GM18520 (cell line): Measurements from ENCODE around the gene CNIH2.
"Not testable (repeated sequence)": the region's sequence is repeated elsewhere in the genome, so short reads cannot be mapped to it uniquely, and the experiment has no call there.

Experiments
- ATAC-seq: cut with Tn5 transposase; IDR thresholded peaks from one replicate; pipeline ENCODE4 v1.9.1; 2021; ENCODE audit not compliant: unreplicated experiment

CNIH2 gene

GRCh38 chr11:66277471-66278362 is at the start of gene CNIH2:
Gene CNIH2 (plus strand): TSS chr11:66278175. CDS start chr11:66278457, 282 bp downstream.
- ATAC-seq, result no peak

GRCh38 chr11:66228521-66228920 is 49.5 kb upstream of the CNIH2 start:
- ATAC-seq, result no peak

GRCh38 chr11:66230156-66230555 is 47.8 kb upstream of the CNIH2 start:
- no peak for ATAC-seq

GRCh38 chr11:66230978-66231377 is 47.0 kb upstream of the CNIH2 start:
- no peak for ATAC-seq

GRCh38 chr11:66231561-66231960 is 46.4 kb upstream of the CNIH2 start:
- no peak for ATAC-seq

GRCh38 chr11:66232769-66233168 is 45.2 kb upstream of the CNIH2 start:
- no peak for ATAC-seq

GRCh38 chr11:66233301-66233700 is 44.7 kb upstream of the CNIH2 start:
- no peak for ATAC-seq

- no peak for ATAC-seq
These were observed 42.8 kb upstream of the CNIH2 start for GRCh38 chr11:66235141-66235540.

GRCh38 chr11:66237867-66238266 is 40.1 kb upstream of the CNIH2 start:
- no peak for ATAC-seq

GRCh38 chr11:66238786-66239413 is 39.1 kb upstream of the CNIH2 start:
- no peak for ATAC-seq

GRCh38 chr11:66239511-66239910 is 38.5 kb upstream of the CNIH2 start:
- no peak for ATAC-seq

GRCh38 chr11:66239998-66240780 is 37.8 kb upstream of the CNIH2 start:
- ATAC-seq, result no peak

- ATAC-seq, result no peak
These were observed 37.2 kb upstream of the CNIH2 start for GRCh38 chr11:66240781-66241136.

- ATAC-seq, result no peak
These were observed 35.7 kb upstream of the CNIH2 start for GRCh38 chr11:66242095-66242765.

- no peak for ATAC-seq
These were observed 34.0 kb upstream of the CNIH2 start for GRCh38 chr11:66243782-66244535.

GRCh38 chr11:66247295-66247694 is 30.7 kb upstream of the CNIH2 start:
- no peak for ATAC-seq

GRCh38 chr11:66247801-66248200 is 30.2 kb upstream of the CNIH2 start:
- ATAC-seq, result no peak

- ATAC-seq, result no peak
These were observed 29.1 kb upstream of the CNIH2 start for GRCh38 chr11:66248903-66249302.

- no peak for ATAC-seq
These were observed 26.2 kb upstream of the CNIH2 start for GRCh38 chr11:66251809-66252208.

GRCh38 chr11:66253081-66253480 is 24.9 kb upstream of the CNIH2 start:
- ATAC-seq, result not testable (repeated sequence)
